Measurements from ENCODE around the gene ZBTB40. TPM values are rescaled to one million over a fixed set of nuclear protein-coding genes. Genes with fewer than 3 reads are reported as not detected.

ZBTB40 gene
- total RNA-seq, 2 experiments from 2014 or later, result 14.0 to 14.3 TPM

GRCh38 chr1:22535399-22535798, 83.7 kb downstream of the ZBTB40 start:
- ATAC-seq, result no peak
- H3K36me3 Mint-ChIP-seq (ENCODE audit: low read depth), result no peaks in the 10 kb centered on the region
- no peak for DNase-seq
- peaks cover 16% of the 10 kb centered on the region for H3K4me1 Mint-ChIP-seq (ENCODE audit: low read depth)
- H3K9me3 Mint-ChIP-seq, result no peaks in the 10 kb centered on the region
- ChIA-PET CTCF (no interaction called here), POLR2A (no interaction called here)
- no peaks in the 10 kb centered on the region for H3K27me3 Mint-ChIP-seq
- no peak for TF ChIP-seq CTCF (IDR thresholded peaks at IDR 0.05)
- H3K27ac Mint-ChIP-seq, result no peak overlapping the region
- intact Hi-C loops (cut with micrococcal nuclease), result no loop called here
- H3K4me3 Mint-ChIP-seq, result no peak overlapping the region

GRCh38 chr1:22536506-22536905, 84.9 kb downstream of the ZBTB40 start:
- ATAC-seq (no peak), DNase-seq (no peak)
- POLR2A ChIA-PET, result no interaction called here
- H3K4me1 Mint-ChIP-seq (ENCODE audit: low read depth), result peaks cover 16% of the 10 kb centered on the region
- no peak overlapping the region for H3K4me3 Mint-ChIP-seq
- CTCF ChIA-PET, result no interaction called here
- H3K36me3 Mint-ChIP-seq (ENCODE audit: low read depth), result no peaks in the 10 kb centered on the region
- no peaks in the 10 kb centered on the region for H3K27me3 Mint-ChIP-seq
- intact Hi-C loops (cut with micrococcal nuclease), result no loop called here
- no peak for TF ChIP-seq CTCF (IDR thresholded peaks at IDR 0.05)
- no peaks in the 10 kb centered on the region for H3K9me3 Mint-ChIP-seq
- no peak overlapping the region for H3K27ac Mint-ChIP-seq

- no peak for ATAC-seq
- Mint-ChIP-seq H3K27ac (no peak overlapping the region), H3K4me3 (no peak overlapping the region), H3K36me3 (ENCODE audit: low read depth) (no peaks in the 10 kb centered on the region), H3K27me3 (no peaks in the 10 kb centered on the region), H3K4me1 (ENCODE audit: low read depth) (peaks cover 16% of the 10 kb centered on the region), H3K9me3 (no peaks in the 10 kb centered on the region)
- ChIA-PET CTCF (no interaction called here), POLR2A (no interaction called here)
- intact Hi-C loops (cut with micrococcal nuclease), result no loop called here
- DNase-seq, result no peak
- TF ChIP-seq CTCF (IDR thresholded peaks at IDR 0.05), result no peak
These were observed 85.9 kb downstream of the ZBTB40 start for GRCh38 chr1:22537441-22538139.

DNA sequence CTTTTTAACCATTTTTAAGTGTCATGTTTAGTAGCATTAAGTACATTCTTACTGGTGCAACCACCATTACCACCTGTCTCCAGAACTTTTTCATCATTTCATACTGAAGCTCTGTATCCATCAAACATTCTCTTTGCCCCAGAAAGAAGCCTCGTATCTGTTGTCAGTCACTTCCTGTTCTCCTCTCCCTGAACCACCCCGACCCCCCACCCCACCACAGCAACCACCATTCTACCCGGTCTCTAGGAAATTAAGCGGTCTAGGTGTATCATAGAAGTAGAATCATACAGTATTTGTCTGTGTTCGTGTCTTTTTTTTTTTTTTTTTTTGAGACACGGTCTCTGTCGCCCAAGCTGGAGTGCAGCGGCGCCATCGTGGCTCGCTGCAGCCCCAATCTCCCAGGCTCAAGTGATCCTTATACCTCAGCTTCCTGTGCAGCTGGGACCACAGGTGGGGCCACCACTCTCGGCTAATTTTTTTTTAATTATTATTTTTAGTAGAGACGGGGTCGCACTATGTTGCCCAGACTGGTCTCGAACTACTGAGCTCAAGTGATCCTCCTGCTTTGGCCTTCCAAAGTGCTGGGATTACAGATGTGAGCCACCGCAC, 88.0 kb downstream of the ZBTB40 start:
- TF ChIP-seq CTCF (IDR thresholded peaks at IDR 0.05), result no peak
- ATAC-seq (peak; percentile 17), DNase-seq (no peak)
- no peak overlapping the region for H3K4me3 Mint-ChIP-seq
- ChIA-PET POLR2A (no interaction called here), CTCF (no interaction called here)
- no peak overlapping the region for H3K27ac Mint-ChIP-seq
- no peaks in the 10 kb centered on the region for H3K36me3 Mint-ChIP-seq (ENCODE audit: low read depth)
- peaks cover 16% of the 10 kb centered on the region for H3K4me1 Mint-ChIP-seq (ENCODE audit: low read depth)
- H3K27me3 Mint-ChIP-seq, result no peaks in the 10 kb centered on the region
- H3K9me3 Mint-ChIP-seq, result no peaks in the 10 kb centered on the region
- intact Hi-C loops (cut with micrococcal nuclease), result no loop called here

DNA sequence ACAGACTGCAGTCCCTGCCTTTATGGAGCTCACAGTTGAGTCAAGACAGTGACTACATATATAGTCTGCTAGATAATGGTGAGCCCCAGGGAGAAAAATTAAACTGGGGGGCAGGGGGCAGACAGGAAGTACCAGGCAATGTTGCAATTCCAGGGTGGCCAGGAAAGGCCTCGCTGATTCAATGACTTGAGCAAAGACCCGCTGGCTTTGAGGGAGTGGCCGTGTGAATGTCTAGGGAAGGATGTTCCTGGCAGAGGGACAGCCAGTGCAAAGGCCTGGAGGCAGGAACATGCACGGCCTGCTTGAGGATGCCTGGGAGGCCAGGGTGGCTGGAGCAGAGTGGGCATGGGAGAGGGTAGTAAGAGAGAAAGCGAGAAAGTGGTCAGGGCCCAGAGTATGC, 88.7 kb downstream of the ZBTB40 start:
- peaks cover 16% of the 10 kb centered on the region for H3K4me1 Mint-ChIP-seq (ENCODE audit: low read depth)
- H3K36me3 Mint-ChIP-seq (ENCODE audit: low read depth), result no peaks in the 10 kb centered on the region
- intact Hi-C loops (cut with micrococcal nuclease), result no loop called here
- no peak for ATAC-seq
- CTCF ChIA-PET, result no interaction called here
- POLR2A ChIA-PET, result no interaction called here
- no peaks in the 10 kb centered on the region for H3K9me3 Mint-ChIP-seq
- no peak overlapping the region for H3K27ac Mint-ChIP-seq
- H3K27me3 Mint-ChIP-seq, result no peaks in the 10 kb centered on the region
- TF ChIP-seq CTCF (IDR thresholded peaks at IDR 0.05), result no peak
- H3K4me3 Mint-ChIP-seq, result no peak overlapping the region
- DNase-seq, result no peak
